Ascending aorta (tissue), 2 donors: ENCODE data around the gene P2RY11. TPM values are rescaled to one million over a fixed set of nuclear protein-coding genes. Genes with fewer than 3 reads are reported as not detected.

Experiments used
- DNase-seq, 2 donors: peaks; one replicate each; pipeline ENCODE4 v3.0.0-alpha.2; 2019; ENCODE audit warnings: low spot score in 2 of 2
- H3K27ac ChIP-seq, 2 donors: fragments of 200-600 bp; sonication (generic); one replicate each; pipeline ENCODE4 v1.5.1; 2016 to 2017; ENCODE audit warnings: mild to moderate bottlenecking in 1 of 2
- H3K27me3 ChIP-seq: fragments of 200-600 bp; sonication (generic); one replicate; pipeline ENCODE4 v1.5.1; 2017
- H3K36me3 ChIP-seq, 2 donors: fragments of 200-600 bp; sonication (generic); one replicate each; pipeline ENCODE4 v1.5.1; 2016
- H3K4me1 ChIP-seq, 2 donors: fragments of 200-600 bp; sonication (generic); one replicate each; pipeline ENCODE4 v1.5.1; 2016 to 2017; ENCODE audit warnings: mild to moderate bottlenecking in 1 of 2
- H3K4me3 ChIP-seq, 2 donors: fragments of 200-600 bp; sonication (generic); one replicate each; pipeline ENCODE4 v1.5.1; 2016 to 2017; ENCODE audit warnings: mild to moderate bottlenecking in 1 of 2
- H3K9me3 ChIP-seq, 2 donors: fragments of 200-600 bp; sonication (generic); one replicate each; pipeline ENCODE4 v1.5.1; 2016
- CTCF ChIP-seq, 3 experiments: fragments of 200-600 bp in 2 of 3; fragments of 450-650 bp in 1 of 3; sonication (generic) in 2 of 3; IDR thresholded peaks; one replicate each; pipeline ENCODE4 v1.5.1; 2016 to 2019; ENCODE audit warnings: antibody characterized with exemption in 3 of 3, mild to moderate bottlenecking in 1 of 3, moderate library complexity in 1 of 3
- intact Hi-C: fragments of 100-400 bp; cut with DNase I; formaldehyde crosslinking; loops from one replicate; pipeline ENCODE4 v1.15.1; 2023
- total RNA-seq: library from RNA; depleted of rRNA; stranded (reverse); fragments of >200 nt; gene quantifications from one replicate; pipeline ENCODE4 v1.1.0, GENCODE V29; 2016

Gene P2RY11
- total RNA-seq, result 10.5 TPM

GRCh38 chr19:10111405-10111811 lies at the start of gene P2RY11:
P2RY11 (plus strand) TSS chr19:10111693; CDS start chr19:10111722, 29 bp downstream.
- Histone ChIP-seq H3K4me3 (no peak within 1 kb of the TSS), H3K27me3 (no peaks in the 10 kb centered on the region), H3K27ac (no peak within 1 kb of the TSS), H3K4me1 (peaks cover 3 to 7% of the 10 kb centered on the region in 2 donors), H3K9me3 (no peaks in the 10 kb centered on the region), H3K36me3 (peaks cover 60 to 66% of the 10 kb centered on the region in 2 donors)
- DNase-seq, result no peak
- intact Hi-C loops, result no loop called here
- TF ChIP-seq CTCF (IDR thresholded peaks at IDR 0.05), result no peak

- intact Hi-C loops, result no loop called here
- H3K27me3 ChIP-seq, result no peaks in the 10 kb centered on the region
- H3K4me3 ChIP-seq, result no peak overlapping the region
Measured at GRCh38 chr19:10061717-10062310, 49.7 kb upstream of the P2RY11 start.

GRCh38 chr19:10068205-10068604 lies 43.3 kb upstream of the P2RY11 start:
- intact Hi-C loops, result no loop called here
- TF ChIP-seq CTCF (IDR thresholded peaks at IDR 0.05), result no peak
- Histone ChIP-seq H3K27me3 (no peaks in the 10 kb centered on the region), H3K27ac (no peak overlapping the region), H3K36me3 (no peaks in the 10 kb centered on the region), H3K9me3 (no peaks in the 10 kb centered on the region), H3K4me1 (no peaks in the 10 kb centered on the region), H3K4me3 (no peak overlapping the region)
- no peak for DNase-seq

More at GRCh38 chr19:10061717-10062310, 49.7 kb upstream of the P2RY11 start:
- DNase-seq, result no peak
- no peak for TF ChIP-seq CTCF (IDR thresholded peaks at IDR 0.05)
- H3K36me3 ChIP-seq, result no peaks in the 10 kb centered on the region
- no peak overlapping the region for H3K27ac ChIP-seq
- no peaks in the 10 kb centered on the region for H3K9me3 ChIP-seq
- H3K4me1 ChIP-seq, result no peaks in the 10 kb centered on the region

- no peak for TF ChIP-seq CTCF (IDR thresholded peaks at IDR 0.05)
- intact Hi-C loops, result no loop called here
- DNase-seq, result no peak
- no peaks in the 10 kb centered on the region for H3K4me1 ChIP-seq
- H3K27me3 ChIP-seq, result no peaks in the 10 kb centered on the region
- no peaks in the 10 kb centered on the region for H3K9me3 ChIP-seq
- no peak overlapping the region for H3K27ac ChIP-seq
- no peaks in the 10 kb centered on the region for H3K36me3 ChIP-seq
- no peak overlapping the region for H3K4me3 ChIP-seq
Measured at GRCh38 chr19:10069046-10069445, 42.4 kb upstream of the P2RY11 start.

- no peak for DNase-seq
- Histone ChIP-seq H3K4me3 (no peak overlapping the region), H3K4me1 (no peaks in the 10 kb centered on the region), H3K36me3 (no peaks in the 10 kb centered on the region), H3K27ac (no peak overlapping the region), H3K27me3 (no peaks in the 10 kb centered on the region), H3K9me3 (peaks cover 0 to 4% of the 10 kb centered on the region in 2 donors)
- intact Hi-C loops, result no loop called here
- no peak for TF ChIP-seq CTCF (IDR thresholded peaks at IDR 0.05)
Measured at GRCh38 chr19:10070730-10071446, 40.6 kb upstream of the P2RY11 start.
